GM18868 (cell line): Measurements from ENCODE around the gene MAP4K4.
"Not testable (repeated sequence)": the region's sequence is repeated elsewhere in the genome, so short reads cannot be mapped to it uniquely, and the experiment has no call there.

ENCODE experiments used
- ATAC-seq: cut with Tn5 transposase; IDR thresholded peaks from one replicate; pipeline ENCODE4 v1.9.1; 2021; ENCODE audit warnings: mild to moderate bottlenecking, moderate library complexity; ENCODE audit not compliant: unreplicated experiment

MAP4K4 gene

GRCh38 chr2:101741775-101742520, 44.4 kb downstream of the MAP4K4 start:
- no peak for ATAC-seq

GRCh38 chr2:101742547-101742946, 45.0 kb downstream of the MAP4K4 start:
- no peak for ATAC-seq

- no peak for ATAC-seq
Observed at GRCh38 chr2:101743288-101743687, 45.8 kb downstream of the MAP4K4 start.

GRCh38 chr2:101744832-101745231, 47.3 kb downstream of the MAP4K4 start:
- no peak for ATAC-seq

- ATAC-seq, result no peak
Observed at GRCh38 chr2:101745711-101746694, 48.5 kb downstream of the MAP4K4 start.

GRCh38 chr2:101748000-101748399, 50.5 kb downstream of the MAP4K4 start:
- no peak for ATAC-seq

- ATAC-seq, result not testable (repeated sequence)
Observed at GRCh38 chr2:101748462-101748861, 51.0 kb downstream of the MAP4K4 start.

- ATAC-seq, result no peak
Observed at GRCh38 chr2:101750688-101751087, 53.2 kb downstream of the MAP4K4 start.

GRCh38 chr2:101751276-101751815, 53.8 kb downstream of the MAP4K4 start:
- ATAC-seq, result no peak

- peak; percentile 73 for ATAC-seq
Observed at GRCh38 chr2:101751875-101752619, 54.5 kb downstream of the MAP4K4 start.

GRCh38 chr2:101752716-101753616, 55.5 kb downstream of the MAP4K4 start:
- no peak for ATAC-seq

- peak; percentile 40 for ATAC-seq
Observed at GRCh38 chr2:101753720-101754490, 56.4 kb downstream of the MAP4K4 start.

GRCh38 chr2:101754618-101755017, 57.1 kb downstream of the MAP4K4 start:
- ATAC-seq, result no peak

GRCh38 chr2:101756266-101756665, 58.8 kb downstream of the MAP4K4 start:
- ATAC-seq, result no peak

GRCh38 chr2:101758001-101758400, 60.5 kb downstream of the MAP4K4 start:
- ATAC-seq, result peak; percentile 46

GRCh38 chr2:101759162-101759561, 61.7 kb downstream of the MAP4K4 start:
- ATAC-seq, result no peak

GRCh38 chr2:101762451-101763171, 65.1 kb downstream of the MAP4K4 start:
- no peak for ATAC-seq
